ENCODE measurements around the gene RAB34.

RAB34 gene

DNA sequence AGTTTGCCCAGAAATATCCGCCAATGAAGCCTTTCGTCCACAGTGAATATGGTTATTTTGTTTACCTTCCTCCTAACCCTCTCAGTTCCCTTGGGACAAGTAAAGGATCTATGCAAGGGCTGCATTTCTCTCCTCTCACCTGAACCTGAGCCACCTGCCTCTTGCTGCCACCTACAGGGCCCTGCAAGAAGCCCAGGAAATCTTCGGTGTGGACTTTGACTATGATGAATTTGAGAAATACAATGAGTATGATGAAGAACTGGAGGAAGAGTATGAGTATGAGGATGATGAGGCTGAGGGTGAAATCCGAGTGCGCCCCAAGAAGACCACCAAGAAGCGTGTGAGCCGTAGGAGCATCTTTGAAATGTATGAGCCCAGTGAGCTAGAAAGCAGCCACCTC is 41.7 kb downstream of the RAB34 start:
- TF ChIP-seq, protein P1, sequence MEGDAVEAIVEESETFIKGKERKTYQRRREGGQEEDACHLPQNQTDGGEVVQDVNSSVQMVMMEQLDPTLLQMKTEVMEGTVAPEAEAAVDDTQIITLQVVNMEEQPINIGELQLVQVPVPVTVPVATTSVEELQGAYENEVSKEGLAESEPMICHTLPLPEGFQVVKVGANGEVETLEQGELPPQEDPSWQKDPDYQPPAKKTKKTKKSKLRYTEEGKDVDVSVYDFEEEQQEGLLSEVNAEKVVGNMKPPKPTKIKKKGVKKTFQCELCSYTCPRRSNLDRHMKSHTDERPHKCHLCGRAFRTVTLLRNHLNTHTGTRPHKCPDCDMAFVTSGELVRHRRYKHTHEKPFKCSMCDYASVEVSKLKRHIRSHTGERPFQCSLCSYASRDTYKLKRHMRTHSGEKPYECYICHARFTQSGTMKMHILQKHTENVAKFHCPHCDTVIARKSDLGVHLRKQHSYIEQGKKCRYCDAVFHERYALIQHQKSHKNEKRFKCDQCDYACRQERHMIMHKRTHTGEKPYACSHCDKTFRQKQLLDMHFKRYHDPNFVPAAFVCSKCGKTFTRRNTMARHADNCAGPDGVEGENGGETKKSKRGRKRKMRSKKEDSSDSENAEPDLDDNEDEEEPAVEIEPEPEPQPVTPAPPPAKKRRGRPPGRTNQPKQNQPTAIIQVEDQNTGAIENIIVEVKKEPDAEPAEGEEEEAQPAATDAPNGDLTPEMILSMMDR (IDR thresholded peaks at IDR 0.05; ENCODE audit: insufficient read depth, low read depth, low read length, missing control alignments) = peak; percentile 70
- peak; percentile 54 for DNase-seq (ENCODE audit: low read depth)
- H3K4me3 ChIP-seq (ENCODE audit: low read length) = no peak overlapping the region

DNA sequence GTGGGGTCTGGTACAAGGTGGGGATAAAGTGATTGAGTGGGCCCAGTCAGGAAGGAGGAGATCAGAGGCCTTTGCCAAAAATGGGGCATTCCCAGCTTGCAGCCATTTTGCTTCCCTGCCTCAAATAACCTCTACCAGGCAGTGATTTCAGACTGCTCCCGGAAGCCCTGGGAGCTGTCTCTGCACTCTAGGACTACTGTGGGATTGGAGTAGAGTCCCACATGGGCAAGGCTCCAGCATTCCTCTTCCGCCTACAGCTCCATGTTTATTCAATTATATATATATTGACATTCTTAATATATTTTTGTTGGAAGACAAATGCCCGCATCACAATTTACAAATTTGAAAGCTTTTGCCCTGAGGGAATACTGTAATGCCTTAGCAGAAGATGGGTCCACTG is 42.2 kb downstream of the RAB34 start:
- no peak for DNase-seq (ENCODE audit: low read depth)
- H3K4me3 ChIP-seq (ENCODE audit: low read length) = no peak overlapping the region
- TF ChIP-seq, protein P1 (IDR thresholded peaks at IDR 0.05; ENCODE audit: insufficient read depth, low read depth, low read length, missing control alignments) = no peak

DNA sequence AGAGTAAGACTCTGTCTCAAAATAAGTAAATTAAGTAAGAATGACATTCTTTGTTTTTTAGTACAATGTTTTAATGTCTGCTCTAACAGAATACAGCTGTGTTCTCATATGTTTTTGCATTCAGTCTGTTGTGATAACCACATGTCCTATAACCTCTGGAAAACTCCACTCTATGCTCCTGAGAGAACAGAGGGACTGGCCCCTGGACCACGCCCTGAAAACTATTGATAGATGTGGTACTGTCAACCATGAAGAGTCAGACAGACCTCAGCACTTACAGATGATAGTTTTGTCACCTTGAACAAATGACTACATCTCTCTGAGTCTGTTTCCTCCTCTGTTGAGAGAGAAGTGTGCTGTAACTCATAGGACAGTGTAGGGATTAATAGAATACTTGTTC is 47.8 kb downstream of the RAB34 start:
- TF ChIP-seq, protein P1 (IDR thresholded peaks at IDR 0.05; ENCODE audit: insufficient read depth, low read depth, low read length, missing control alignments) = no peak
- DNase-seq (ENCODE audit: low read depth) = no peak
- no peak overlapping the region for H3K4me3 ChIP-seq (ENCODE audit: low read length)

DNA sequence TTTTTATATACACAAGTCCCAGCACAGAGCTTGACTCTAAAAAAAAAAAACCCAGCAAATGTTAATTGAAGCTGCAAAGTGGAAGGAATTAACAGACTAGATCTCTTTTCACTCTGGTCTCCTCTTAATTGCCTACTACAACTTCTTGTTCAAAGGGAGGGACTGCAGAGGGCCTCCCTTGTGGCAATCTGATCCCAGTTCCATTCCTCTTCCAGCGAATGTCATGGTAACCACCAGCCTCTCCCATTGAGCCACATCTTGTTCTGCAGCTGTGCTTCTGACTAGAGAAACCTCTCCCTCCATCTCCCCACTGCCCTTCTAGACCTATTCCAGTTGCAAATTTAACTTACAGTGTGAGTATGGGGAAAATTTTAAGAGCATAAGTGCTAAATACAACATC is 49.8 kb downstream of the RAB34 start:
- H3K4me3 ChIP-seq (ENCODE audit: low read length) = no peak overlapping the region
- TF ChIP-seq, protein P1 (IDR thresholded peaks at IDR 0.05; ENCODE audit: insufficient read depth, low read depth, low read length, missing control alignments) = no peak
- no peak for DNase-seq (ENCODE audit: low read depth)

DNA sequence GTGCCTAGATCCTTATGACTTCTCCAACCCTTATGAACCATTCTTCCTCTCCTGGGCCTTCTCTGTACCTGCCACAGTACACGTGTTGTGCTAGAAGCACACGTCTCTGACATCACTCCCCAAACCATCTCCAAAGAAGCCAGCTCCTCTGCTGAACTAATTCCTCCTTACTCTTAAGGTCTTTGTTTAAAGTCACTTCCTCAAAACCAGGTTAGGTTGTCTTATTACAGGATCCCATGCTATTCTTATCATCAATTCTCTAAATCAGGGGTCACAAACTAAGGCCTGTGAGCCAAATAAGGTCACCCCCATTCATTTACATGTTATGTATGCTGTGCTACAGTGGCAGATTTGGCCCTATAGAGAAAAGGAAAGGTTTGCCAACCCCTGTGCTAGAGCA is 51.7 kb downstream of the RAB34 start:
- H3K4me3 ChIP-seq (ENCODE audit: low read length) = no peak overlapping the region
- no peak for DNase-seq (ENCODE audit: low read depth)
- TF ChIP-seq, protein P1 (IDR thresholded peaks at IDR 0.05; ENCODE audit: insufficient read depth, low read depth, low read length, missing control alignments) = no peak

Measured in epithelial cell of esophagus (primary cell).